IPS-11a (cell line): ENCODE data around the gene RALBP1.

ENCODE experiments used
- H3K4me3 ChIP-seq: one replicate; pipeline ENCODE4 v1.5.1; 2013; ENCODE audit warnings: low read depth, low read length, control low read depth

The RALBP1 gene

DNA sequence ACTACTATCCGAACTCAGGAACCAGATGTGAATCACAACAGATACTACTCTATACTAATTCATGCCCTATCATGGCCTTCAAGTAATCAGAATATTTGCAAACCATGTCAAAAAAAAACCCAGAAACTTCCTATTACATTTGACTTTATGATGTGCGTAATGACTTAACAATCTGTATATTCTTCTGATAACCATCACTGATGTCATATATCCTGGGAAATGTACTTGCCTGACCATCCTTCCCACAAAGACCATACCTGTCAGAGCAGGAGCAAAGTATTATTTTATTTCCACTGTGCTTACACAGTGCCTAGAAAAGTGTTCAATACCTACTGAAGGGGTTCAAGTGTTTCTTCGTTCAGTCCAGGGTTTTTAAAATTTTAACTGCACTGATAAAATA lies 111.5 kb downstream of the RALBP1 start:
- no peak overlapping the region for H3K4me3 ChIP-seq
